GM19438 (cell line): ENCODE results near the gene AMZ1.
"Not testable (repeated sequence)": the region's sequence is repeated elsewhere in the genome, so short reads cannot be mapped to it uniquely, and the experiment has no call there.

ENCODE experiments used
- ATAC-seq: cut with Tn5 transposase; IDR thresholded peaks from one replicate; pipeline ENCODE4 v1.9.1; 2021; ENCODE audit warnings: low read depth; ENCODE audit not compliant: unreplicated experiment

The AMZ1 gene

GRCh38 chr7:2689343-2689847 lies 1.4 kb downstream of the AMZ1 start:
- ATAC-seq, result no peak

DNA sequence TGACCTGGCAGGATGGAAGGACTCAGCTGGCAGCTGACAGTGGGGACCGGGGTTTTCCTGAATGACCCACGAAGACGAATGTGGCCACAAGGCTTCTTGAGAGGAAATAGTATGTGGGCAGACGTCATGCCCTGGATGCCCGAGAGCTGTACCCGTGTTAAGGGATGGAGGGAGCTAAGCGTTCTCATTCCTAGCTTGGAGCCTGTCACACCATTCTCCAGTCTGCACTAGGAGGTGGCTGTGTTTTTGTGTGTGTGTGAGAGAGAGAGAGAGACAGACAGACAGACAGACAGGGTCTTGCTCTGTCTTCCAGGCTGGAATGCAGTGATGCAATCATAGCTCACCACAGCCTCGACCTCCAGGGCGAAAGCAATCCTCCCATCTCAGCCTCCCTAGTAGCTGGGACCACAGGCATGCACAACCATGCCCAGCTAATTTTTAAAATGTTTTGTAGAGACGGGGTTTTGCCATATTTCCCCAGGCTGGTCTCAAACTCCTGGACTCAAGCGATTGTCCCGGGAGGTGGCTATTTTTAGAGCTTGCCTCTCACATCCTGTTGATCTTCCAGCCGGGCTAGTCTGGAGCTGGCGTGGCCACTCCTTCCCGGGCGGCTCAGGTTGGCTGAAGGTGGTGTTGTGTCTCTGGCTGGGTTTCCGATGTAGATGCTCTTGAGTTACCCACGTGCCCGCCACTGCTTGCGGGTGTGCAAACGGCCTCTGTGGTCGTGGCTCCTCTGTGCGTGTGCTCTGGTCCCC lies 2.1 kb downstream of the AMZ1 start:
- ATAC-seq, result no peak

- no peak for ATAC-seq
Measured at GRCh38 chr7:2691011-2691707, 3.2 kb downstream of the AMZ1 start.

GRCh38 chr7:2691932-2692439 lies 4.0 kb downstream of the AMZ1 start:
- not testable (repeated sequence) for ATAC-seq

DNA sequence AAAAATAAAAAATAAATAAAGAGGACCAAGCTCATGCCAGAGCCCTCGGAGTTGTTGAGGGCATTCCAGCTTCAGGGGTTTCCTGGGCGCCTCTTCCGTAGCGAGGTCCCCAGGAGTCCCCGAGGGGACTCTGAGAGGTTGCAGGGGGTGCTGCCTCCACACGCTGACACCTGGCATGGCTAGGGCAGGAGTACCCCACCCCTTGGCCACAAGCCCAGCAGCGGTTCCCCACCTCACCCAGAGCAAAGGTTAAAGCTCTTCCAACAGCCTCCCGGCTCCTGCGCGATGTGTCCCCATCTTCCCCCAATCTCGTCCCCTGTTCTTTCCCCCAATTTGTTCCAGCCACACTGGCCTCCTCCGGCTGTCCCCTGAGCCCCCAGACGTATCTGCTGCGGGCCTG lies 4.5 kb downstream of the AMZ1 start:
- no peak for ATAC-seq

GRCh38 chr7:2693420-2694121 lies 5.6 kb downstream of the AMZ1 start:
- ATAC-seq, result not testable (repeated sequence)

DNA sequence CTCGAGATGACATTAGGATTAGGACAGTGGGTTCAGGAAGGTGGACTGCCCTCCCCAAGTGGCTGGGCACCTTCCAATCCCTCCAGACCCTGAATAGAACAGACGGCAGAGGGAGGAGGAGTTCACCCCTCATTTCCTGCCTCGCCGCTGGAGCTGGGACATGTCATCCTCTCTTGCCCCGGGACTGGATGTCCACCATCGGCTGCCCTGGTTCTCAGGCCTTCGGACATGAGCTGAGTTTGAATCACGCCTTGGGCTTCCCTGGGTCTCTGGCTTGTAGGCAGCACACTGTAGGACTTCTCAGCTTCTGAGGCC lies 6.1 kb downstream of the AMZ1 start:
- not testable (repeated sequence) for ATAC-seq

DNA sequence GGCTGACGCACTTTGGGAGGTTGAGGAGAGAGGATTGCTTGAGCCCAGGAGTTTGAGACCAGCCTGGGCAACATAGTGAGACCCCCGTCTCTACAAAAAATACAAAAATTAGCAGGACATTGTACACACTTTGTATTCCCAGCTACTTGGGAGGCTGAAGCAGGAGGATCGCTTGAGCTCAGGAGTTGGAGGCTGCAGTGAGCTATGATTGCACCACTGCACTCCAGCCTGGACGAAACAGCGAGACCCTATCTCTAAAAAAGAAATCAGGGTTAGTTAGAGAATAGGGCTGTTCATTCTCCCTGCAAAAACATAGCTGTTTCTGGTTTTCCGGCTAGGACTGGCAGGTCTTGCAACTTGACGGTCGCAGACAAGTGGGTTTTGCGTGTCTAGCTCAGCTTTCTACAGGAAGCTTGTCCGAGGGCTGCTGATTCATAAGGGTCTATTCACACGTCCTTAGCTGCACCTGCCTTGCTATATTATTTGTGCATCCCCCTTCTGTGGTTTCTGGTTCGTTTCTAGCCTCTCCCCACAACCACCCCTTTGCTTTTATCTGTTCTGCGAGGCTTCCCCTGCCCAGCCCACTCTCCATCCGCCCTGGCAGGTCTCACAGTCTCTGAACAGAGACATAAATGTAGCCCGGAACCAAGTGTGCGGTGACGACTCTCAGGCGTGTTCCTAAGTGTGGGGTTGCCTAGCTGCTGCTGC lies 10.7 kb downstream of the AMZ1 start:
- ATAC-seq, result peak; percentile 95

- ATAC-seq, result no peak
Measured at GRCh38 chr7:2699289-2699620, 11.3 kb downstream of the AMZ1 start.

- no peak for ATAC-seq
Measured at GRCh38 chr7:2700141-2700850, 12.3 kb downstream of the AMZ1 start.

- no peak for ATAC-seq
Measured at GRCh38 chr7:2701424-2701823, 13.4 kb downstream of the AMZ1 start.

GRCh38 chr7:2701832-2702593 lies 14.0 kb downstream of the AMZ1 start:
- ATAC-seq, result no peak

GRCh38 chr7:2702594-2702957 lies 14.6 kb downstream of the AMZ1 start:
- no peak for ATAC-seq

- ATAC-seq, result no peak
Measured at GRCh38 chr7:2705371-2706096, 17.5 kb downstream of the AMZ1 start.

- no peak for ATAC-seq
Measured at GRCh38 chr7:2706685-2707126, 18.7 kb downstream of the AMZ1 start.

- no peak for ATAC-seq
Measured at GRCh38 chr7:2707481-2707880, 19.5 kb downstream of the AMZ1 start.

DNA sequence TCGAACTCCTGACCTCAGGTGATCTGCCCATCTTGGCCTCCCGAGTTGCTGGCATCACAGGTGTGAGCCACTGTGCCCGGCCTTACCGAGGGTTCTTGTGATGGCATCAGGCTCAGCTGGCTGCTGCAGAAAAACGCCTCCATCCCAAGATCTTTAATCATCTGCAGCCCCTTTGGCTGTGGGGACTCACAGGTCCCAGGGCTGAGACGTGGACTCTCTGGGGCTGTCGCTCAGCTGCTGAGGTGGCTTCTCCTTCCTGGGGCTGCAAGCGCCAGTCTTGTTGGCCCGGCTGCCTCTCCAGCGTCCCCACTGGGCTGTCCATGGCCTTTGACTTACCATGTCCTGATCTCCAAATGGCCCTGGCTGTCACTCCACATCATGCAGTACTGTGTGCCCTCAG lies 20.0 kb downstream of the AMZ1 start:
- no peak for ATAC-seq

DNA sequence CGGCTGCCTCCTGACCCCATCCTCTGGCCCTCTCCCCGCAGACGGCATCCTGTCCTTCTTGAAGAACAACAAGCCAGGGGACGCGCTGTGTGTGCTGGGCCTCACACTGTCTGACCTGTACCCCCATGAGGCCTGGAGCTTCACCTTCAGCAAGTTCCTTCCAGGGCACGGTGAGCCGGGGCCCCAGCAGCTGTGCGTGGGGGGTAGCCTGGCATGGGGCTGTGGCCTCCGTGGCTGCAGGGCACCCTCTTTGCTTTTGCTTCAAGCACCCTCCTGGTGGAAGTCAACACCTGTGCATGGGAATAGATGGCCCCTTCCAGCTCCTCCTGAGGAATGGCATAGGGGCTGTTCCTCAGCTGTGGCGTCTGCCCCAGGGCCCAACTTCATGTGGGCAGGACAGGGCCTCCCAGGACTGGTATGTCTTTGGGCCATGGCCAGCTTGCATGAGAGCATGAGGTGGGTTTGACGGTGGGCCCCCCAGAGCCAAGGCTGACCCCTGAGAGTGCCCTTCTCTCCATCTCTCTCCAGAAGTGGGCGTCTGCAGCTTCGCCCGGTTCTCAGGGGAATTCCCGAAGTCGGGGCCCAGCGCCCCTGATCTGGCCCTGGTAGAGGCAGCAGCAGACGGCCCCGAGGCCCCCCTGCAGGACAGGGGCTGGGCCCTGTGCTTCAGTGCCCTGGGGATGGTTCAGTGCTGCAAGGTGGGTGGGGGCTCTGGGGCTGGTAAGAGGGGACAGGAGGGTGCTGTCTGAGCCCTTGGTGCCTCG lies 20.7 kb downstream of the AMZ1 start:
- ATAC-seq, result no peak
